ENCODE data around the gene IVD.
A peak's percentile ranks its signal among the peaks of the same experiment; 100 is the strongest.

Gene IVD

DNA sequence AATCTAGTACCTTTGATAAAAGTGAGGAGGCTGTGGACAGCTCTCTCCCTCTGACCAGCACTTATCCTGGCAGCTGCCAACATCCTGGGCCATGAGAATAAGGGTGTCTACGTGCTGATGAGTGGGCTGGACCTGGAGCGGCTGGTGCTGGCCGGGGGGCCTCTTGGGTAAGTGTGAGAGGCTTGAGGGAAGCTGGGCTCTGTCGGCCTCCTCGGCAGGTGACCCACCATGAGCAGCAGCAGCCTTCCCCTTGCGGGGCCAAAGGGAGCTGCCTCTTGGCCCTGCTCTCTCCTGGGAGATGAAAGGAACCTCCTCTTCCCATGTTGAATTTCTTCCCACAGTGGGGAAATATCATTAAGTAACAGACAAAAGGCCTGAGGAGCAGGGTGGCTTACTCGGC is 9.2 kb downstream of the IVD start:
- no peak for DNase-seq (ENCODE audit: low read depth in 2 of 2)

DNA sequence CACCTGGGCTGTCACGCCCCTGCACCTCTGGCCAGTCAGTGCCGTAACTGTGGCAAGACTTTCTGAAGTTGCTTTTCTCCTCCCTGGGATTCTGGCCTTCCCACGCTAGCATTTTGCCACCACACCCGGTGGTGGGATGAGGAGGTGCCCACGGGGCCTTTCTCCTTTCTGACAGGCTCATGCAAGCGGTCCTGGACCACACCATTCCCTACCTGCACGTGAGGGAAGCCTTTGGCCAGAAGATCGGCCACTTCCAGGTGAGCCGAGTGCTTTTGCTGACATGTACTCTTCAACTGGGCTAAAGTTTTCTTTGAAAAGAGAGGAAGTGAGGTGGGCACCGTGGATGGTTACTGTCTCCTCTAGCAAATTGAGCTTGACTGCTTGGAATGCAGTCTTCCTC is 9.6 kb downstream of the IVD start:
- no peak for DNase-seq (ENCODE audit: low read depth in 2 of 2)

DNA sequence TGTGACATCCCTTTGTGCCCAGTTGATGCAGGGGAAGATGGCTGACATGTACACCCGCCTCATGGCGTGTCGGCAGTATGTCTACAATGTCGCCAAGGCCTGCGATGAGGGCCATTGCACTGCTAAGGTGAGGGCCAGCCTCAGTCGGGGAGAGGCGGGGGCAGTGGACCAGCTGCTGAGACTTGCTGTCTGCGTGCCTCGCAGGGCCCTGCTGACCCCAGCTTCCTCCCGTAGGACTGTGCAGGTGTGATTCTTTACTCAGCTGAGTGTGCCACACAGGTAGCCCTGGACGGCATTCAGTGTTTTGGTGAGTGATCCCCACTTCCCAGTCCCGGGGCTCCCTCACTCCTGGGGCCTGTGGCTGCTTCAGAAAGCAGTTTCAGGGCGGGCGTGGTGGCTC is 10.5 kb downstream of the IVD start:
- DNase-seq (ENCODE audit: low read depth in 2 of 2) = no peak

DNA sequence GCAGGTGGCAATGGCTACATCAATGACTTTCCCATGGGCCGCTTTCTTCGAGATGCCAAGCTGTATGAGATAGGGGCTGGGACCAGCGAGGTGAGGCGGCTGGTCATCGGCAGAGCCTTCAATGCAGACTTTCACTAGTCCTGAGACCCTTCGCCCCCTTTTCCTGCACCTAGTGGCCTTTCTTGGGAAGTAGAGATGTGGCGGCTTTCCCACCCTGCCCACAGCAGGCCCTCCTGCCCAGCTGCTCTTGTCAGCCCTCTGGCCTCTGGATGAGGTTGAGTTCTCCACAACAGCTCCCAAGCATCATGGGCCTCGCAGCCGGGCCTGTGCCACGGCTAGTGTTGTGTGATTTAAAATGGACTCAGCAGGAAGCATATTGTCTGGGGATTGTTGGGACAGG is 12.5 kb downstream of the IVD start:
- no peak for DNase-seq (ENCODE audit: low read depth in 2 of 2)

DNA sequence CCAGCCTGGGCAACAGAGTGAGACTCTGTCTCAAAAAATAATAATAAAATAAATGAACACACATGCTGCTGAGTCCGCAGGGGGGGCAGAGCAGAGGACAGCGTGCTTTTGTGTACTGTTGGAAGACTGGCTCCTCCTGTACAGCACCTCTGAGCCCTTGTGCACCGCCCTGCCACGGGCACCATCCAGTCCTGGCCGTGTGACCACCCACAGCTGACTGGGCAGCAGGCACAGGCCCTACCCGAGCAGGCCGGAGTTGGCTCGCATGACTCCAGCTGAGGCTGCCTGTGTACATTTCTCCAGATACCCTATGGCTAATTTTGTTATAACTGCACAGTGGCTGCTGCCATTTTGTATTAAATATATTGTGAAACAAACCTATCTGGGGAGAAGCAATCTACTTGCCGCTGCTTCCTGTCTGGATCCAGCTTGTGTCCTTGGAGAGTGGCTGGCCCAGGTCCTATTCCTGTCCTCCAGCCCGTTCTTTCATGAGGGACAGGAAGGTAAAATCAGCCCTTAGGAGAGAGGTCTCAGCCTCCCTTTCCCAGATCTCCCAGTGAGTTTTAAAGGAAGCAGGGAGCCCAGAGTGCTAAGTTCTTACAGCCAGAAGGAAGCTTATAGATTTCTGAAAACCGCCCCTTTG is 14.6 kb downstream of the IVD start:
- DNase-seq (ENCODE audit: low read depth in 2 of 2) = no peak

DNA sequence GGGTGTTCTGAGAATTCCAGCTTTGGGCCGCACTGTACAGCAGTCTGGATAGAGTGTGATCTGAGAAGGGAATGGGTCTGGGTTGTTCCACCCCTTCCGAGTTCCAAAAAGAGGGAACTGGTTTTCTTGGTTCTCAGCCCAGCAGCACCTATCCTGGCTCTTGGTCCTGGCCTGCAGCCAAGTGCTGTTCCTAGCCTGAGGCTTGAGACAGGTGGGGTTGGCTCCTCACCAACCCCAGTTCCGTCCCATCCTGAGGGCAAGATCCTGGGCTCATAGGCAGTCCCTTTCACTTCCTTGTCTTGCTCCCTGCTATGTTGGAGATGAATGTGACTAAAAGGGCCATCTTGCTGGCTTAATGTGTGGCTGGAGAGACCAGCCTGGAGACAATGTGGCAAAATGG is 15.2 kb downstream of the IVD start:
- DNase-seq (ENCODE audit: low read depth in 2 of 2) = no peak

DNA sequence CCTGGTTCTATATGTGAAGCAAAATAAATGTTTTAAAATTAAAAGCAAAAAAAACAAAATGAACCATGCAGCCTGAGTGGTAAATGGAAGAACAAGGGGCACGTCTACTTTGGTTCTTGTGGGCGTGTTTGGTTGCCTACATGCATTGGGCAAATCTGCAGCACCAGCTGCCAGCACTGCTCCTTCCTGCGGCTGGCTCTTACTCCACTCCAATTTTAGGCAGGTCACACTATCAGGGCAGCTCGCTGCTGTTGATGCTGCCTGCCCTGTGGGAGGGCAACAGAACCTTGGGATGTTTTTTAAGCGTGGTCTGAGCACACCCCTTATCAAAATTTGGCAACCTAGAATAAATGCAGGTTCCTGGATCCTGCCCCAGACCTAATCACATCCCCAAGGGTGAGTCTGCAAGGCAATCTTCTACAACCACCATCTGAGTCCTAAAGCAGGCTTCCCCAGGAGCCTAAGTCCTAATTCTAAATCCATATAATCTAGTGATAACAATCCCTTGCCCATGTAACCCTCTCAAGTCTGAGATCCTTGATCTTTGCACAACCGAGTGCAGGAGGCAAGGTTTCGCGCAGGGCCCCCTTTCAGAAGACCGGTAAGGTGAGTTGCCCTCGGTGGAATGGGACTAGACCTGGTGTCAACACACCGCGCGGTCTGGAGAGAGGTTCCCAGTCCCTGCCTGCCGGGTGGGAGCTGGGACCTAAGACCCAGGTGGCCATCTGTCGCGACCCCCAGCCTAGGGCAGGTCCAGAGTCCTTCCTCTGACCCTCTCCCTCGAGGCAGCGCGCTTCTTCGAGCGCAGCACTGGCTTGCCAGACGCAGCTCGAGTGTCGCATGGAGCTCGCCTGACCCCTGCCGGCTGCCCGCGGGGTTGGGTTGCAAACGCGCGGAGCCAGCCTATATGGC is 15.9 kb downstream of the IVD start:
- DNase-seq (ENCODE audit: low read depth in 2 of 2) = peak; percentile 67 to 83

DNA sequence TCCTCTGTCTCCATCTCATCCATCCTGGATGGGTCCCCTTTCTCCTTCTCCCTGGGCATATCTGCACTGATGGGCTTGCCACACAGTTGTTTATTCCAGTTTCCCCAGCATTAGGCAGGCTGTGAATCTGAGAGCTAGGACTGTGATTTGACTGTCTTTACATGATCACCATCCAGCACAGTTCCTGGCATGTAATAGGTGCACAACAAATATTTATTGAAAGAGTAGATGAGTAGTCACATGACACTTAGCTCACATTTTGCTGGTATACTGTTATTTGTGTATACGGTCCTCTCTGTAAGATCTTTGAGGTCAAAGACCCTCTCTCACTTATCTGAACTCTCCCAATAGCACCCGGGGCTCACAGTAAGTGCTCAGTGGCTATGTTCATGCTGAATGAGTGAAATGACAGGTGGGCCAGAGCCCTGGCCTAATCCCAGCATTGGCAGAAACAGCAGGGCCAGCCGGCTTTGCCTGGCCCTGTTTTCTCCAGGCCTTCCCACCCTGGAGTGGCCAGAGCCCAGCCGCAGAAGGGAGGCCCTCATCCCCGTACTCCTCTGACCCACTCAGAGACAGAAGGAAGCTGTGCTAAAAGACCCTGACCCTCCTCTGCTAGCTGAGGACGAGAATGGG is 19.0 kb downstream of the IVD start:
- DNase-seq (ENCODE audit: low read depth in 2 of 2) = no peak

DNA sequence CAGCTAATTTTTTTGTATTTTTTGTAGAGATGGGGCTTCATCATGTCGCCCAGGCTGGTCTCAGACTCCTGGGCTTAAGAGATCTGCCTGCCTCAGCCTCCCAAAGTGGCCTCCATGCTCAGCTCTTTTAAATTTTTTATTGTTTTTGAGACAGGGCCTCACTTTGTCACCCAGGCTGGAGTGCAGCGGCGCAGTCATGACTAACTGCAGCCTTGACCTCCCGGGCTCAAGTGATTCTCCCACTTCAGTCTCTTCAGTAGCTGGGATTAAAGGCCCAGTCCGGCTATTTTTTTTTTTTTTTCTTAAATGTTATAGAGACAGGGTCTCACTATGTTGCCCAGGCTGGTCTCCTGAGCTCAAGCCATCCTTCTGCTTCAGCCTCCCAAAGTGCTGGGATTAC is 20.1 kb downstream of the IVD start:
- DNase-seq (ENCODE audit: low read depth in 2 of 2) = no peak

DNA sequence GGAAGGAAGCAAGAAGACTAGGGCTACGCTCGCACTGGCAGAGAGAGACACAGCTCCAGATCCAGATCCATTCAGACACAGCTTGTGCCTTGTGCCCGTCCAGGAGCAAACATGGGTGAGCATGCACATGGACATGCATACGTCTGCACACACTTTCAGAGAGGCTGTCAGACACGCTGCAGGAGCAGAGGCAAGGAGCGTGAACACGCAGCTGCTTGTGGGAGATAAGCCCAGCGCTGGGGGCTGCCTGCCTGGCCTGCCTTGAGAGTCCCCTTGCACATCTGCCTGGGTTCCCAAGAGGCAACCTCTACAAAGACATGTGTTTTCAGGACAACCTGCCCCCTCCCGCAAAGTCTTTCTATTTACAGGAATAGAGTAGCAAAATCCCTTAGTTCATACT is 21.6 kb downstream of the IVD start:
- DNase-seq (ENCODE audit: low read depth in 2 of 2) = no peak

DNA sequence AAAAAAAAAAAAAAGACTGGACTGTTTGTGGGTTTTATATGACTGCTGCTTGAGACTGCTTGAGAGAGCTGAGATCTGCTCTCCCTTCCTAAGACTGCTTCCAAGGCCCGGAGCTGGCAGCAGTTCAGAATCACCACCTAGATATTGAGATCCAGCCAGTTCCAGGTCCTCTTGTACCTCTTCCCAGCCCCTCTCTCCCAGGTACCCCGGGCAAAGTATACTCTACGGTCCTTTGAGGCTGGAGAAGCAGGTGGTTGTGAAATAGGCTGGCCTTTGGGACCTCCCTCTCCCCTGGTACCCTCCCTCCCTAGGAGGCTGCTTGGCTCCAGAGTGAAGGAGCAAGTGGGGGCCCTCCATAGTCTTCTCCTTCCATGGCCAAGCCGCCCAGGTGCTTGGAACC is 22.6 kb downstream of the IVD start:
- no peak for DNase-seq (ENCODE audit: low read depth in 2 of 2)

DNA sequence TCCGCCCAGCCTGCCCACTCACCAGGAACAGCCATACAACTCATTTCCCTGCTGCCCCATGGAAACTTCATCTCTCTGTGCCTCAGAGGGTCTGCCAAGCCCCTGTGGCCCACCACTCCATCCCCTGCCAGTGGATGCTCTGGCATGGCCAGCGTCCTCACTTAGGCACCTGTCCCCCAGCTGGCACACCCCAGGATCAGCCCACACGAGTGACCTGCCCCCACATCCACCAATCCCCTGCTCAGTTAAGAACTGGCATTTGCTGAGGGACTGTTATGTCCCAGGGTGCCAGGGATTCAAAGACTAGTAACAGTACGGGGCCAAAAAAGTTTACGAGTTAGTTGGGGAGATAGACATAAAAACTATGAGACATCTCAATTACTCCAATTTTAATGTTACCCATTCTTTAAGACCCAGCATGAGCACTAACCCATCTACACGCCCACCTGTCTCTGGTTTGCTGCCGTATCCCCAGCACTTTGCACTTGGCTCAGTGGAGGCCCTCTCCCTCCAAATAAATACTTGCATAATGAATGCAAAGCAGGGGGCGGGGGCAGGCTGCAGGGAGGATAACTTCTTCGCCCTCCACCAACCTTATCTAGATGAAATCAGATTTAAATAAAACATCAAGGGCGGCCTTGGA is 23.6 kb downstream of the IVD start:
- no peak for DNase-seq (ENCODE audit: low read depth in 2 of 2)

DNA sequence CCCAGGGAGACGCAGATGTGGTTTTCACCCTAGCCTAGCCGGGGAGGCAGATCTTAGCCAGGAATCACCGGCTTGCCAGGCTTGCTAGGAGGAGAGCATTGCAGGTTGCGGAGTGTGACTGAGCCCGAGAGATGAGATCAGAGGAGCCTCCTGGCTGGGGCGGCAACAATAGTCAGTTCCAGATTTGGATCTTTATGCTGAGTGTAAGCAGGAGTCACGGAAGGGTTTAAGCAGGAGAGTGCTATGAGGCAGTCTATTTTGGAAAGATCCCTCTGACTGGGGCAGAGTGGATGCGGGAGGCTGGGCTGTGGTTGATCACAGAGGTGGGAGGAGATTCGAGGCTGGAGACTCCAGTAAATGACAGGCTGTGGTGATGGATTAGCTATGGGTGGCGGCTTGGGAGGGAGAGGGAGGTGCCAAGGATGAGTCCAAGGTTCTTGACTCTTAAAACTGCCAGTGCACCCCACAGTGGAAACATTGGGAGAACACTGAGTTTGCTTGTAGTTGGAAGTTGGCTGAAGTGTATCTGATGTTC is 24.7 kb downstream of the IVD start:
- DNase-seq (ENCODE audit: low read depth in 2 of 2) = no peak

DNA sequence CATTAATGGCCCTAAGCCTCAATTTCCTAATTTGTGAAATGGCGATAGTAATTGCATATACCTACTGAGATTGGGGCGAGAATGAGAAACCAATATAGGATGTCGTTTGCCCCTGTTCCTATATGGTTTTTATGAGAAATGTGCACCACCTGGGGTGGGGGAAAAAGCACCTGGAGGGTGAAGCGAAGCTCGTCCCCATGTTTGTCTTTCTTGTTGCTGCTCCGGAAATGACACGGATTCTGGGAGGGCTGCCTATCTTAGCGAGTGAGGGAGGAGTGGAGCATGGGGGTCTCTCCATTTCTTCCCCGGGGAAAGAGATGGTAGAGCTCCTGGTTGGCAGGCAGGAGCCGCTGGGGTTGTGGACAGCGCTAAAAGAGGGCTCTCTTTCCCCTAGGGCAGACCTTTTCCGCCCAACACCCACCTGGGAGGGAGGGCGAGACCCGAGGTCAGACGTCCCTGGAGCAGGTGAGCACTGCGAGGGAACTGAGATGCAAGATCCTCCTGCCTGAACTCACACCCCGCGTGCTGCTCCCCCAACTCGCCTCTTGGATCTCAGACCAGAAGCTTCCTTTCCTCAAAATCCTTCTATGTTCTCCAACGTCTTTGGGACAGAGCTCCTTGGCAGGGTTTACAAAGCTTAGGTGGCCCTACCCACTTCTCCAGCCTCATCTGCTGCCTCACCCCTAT is 29.6 kb downstream of the IVD start:
- no peak for DNase-seq (ENCODE audit: low read depth in 2 of 2)

DNA sequence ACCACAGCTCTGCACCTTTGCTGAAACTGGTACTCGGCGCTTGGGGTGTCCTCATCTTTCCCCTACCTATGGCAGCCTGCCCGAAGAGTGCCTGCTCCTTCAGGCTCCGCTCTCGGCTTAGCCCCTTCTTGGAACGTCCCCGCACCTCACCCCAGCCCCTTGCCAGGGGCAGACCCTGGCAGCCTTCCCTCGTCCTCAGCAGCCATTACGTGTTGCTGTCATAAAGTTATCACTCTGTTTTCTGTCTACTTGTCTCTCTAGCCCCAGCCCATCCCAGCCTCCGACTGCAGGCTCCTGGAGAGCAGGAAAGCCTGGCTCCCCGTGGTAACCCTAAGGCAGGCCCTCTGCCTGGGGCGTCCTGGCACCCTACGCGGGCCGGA is 30.1 kb downstream of the IVD start:
- DNase-seq (ENCODE audit: low read depth in 2 of 2) = no peak

DNA sequence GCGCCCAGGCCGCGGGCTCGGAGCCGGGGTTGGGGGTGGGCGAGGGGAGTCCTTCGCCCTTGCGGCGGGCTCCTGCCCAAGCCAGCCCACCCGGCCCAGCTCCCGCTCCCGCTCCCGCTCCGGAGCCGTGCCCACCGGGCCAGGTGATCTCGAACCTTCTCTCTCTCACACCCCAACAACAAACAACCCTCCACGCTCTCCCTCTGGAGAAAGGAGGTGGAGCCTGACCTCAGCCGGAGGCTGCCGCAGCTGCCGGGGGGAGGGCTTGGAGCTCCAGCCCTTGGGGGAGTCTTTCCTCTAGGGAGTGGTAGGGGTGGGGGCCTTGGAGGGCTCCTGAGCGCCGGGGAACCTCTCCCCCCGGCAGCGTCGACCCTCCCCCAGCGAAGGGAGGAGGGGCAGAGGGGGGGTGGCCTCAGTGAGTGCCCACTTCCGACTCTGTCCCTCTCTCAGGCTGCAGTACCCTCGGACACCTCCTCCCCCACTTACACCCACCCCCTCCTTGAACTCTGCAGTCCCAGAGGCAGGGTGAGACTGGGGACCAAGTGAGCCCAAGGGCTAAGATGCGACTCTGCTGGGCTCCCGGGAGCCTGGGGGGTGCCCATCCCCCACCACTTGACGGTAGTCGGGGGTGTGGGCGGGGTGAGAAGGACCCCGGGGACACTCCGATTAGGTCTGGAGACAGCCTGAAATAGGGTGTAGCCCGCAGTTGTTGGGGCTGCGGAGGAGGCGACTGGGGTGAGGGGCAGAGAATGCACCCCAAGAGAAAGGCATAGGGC is 30.7 kb downstream of the IVD start:
- DNase-seq (ENCODE audit: low read depth in 2 of 2) = no peak

DNA sequence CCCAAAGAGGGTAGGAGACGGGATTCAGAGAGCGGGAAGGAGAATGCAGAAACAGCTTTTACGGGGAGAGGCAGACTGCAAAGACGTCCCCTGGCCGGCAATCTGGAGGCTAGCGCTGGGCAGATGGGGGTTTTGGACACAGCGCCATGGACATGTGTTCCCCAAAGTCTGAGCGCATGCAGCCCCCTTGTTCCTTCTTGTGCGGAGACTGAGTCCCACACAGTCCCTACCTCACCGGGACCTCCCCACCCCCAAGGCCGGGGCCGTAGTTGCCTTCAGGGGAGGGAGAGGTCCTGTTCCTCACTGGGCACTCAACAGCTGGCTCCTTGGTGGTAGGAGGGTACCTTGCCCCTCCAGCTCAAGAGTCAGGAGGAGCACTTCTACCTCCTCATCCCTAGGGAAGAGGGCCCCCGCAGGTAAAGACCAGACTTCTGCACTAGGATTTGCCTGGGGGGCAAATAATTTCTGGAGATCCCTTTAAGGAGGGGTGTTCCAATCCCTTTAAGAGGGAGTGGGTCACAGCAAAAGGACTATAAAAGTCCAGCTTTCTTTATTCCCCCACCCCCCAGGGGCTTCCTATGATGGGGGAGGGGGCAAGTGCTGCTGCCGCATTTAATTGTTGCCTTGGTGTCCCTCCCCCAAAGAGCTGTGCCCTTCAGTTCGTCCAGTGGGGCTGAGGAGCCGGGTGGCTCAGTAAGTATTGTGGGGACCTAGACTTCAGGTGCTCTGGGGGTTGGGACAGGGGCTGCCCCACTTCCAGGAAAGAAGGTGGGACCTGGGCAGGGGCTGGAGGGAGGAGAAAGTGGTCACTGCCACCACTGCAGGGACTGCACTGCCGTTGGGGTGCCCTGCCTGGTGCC is 31.5 kb downstream of the IVD start:
- no peak for DNase-seq (ENCODE audit: low read depth in 2 of 2)

DNA sequence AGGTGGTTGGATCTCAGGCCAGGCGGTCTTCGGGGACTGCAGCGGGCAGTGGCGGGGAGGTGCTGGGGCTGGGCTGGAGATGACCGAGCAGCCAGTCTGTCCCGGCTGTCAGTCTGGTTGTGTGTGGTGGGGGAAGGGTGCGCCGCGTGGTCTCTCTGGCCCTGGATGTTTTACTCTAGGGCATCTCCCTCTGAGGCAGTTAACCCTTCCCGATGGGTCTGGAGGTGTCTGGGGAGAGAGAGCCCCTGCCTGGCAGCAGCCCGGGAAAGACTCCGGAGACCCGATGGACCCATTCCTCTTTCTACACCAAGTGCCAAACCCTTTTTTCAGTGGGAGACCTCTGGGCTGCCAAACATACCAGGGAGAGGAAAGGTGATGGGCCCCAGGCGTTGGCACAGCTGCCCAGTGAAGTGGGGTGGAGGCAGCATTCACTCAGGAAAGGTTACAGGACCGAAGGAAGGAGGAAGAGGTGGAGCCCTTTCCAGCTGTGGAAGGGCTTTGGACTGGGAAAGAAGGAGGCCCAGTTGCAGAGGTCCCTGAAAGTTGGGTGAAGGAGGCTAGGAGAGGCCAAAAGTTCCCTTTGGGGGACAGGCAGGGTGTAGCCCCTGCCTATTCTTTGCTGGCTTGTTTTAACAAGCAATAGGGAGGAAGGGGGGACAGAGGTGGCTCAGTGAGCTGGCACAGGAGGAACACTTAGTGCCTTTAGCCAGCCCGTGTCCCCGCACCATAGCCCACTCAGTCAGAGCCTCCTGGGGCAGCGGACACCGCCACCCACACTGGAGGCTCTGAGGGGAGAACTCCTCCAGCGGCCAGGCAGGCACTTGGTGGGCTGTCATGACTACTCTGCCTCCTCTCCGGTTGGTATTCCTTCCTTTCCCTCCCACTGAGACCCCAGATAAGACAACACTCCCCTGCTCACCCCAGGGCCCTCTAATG is 32.4 kb downstream of the IVD start:
- DNase-seq (ENCODE audit: low read depth in 2 of 2) = no peak

DNA sequence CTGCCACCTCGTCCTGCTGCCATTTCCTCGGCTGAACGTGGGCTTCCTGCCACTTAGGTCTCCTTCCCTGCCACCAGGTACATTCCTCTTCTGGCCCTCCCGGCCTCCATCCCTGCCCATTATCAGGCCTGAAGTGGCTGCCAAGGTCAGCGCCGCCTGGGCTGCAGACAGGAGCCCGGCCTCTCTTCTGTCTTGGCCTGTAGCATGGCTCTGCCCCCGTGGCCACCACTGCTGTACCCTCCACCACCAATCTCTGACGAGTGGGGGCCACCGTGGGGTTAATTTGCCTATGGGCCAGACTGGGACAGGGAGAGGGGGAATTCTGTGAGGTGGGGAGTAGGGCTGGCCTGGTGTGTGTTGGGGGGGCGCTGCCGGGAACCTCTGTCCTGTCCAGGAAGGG is 33.1 kb downstream of the IVD start:
- no peak for DNase-seq (ENCODE audit: low read depth in 2 of 2)
